ENCODE data around the gene PATZ1. TPM values are rescaled to one million over a fixed set of nuclear protein-coding genes. Genes with fewer than 3 reads are reported as not detected.

The PATZ1 gene
- total and polyA plus RNA-seq, 2 donors, result 17.6 to 25.6 TPM

GRCh38 chr22:31347251-31348008 is 1.3 kb upstream of the PATZ1 start:
- peak overlapping the region; percentile 88 for H3K27ac ChIP-seq (ENCODE audit: low read depth)
- under 1% methylated on average over 50 of the region's 50 CpGs for WGBS
- H3K36me3 ChIP-seq (ENCODE audit: insufficient read depth), result no peaks in the 10 kb centered on the region
- peak overlapping the region; percentile 84 for H3K4me3 ChIP-seq (ENCODE audit: low read depth, low read length)
- H3K4me1 ChIP-seq (ENCODE audit: insufficient read depth), result no peaks in the 10 kb centered on the region
- DNase-seq (ENCODE audit: extremely low spot score), result no peak

- H3K4me1 ChIP-seq (ENCODE audit: insufficient read depth), result no peaks in the 10 kb centered on the region
- no peak for DNase-seq (ENCODE audit: extremely low spot score)
These were observed 646 bp upstream of the PATZ1 start for GRCh38 chr22:31346733-31347250.

GRCh38 chr22:31345331-31346254 is 553 bp downstream of the PATZ1 start:
- no peak for DNase-seq (ENCODE audit: extremely low spot score)
- 1% methylated on average over 117 of the region's 126 CpGs for WGBS
- peak overlapping the region; percentile 77 for H3K27ac ChIP-seq (ENCODE audit: low read depth)
- no peaks in the 10 kb centered on the region for H3K4me1 ChIP-seq (ENCODE audit: insufficient read depth)
- H3K36me3 ChIP-seq (ENCODE audit: insufficient read depth), result no peaks in the 10 kb centered on the region
- H3K4me3 ChIP-seq (ENCODE audit: low read depth, low read length), result peak overlapping the region; percentile 84

More at GRCh38 chr22:31346733-31347250, 646 bp upstream of the PATZ1 start:
- peak overlapping the region; percentile 84 for H3K4me3 ChIP-seq (ENCODE audit: low read depth, low read length)
- WGBS, result under 1% methylated on average over 40 of the region's 40 CpGs
- H3K27ac ChIP-seq (ENCODE audit: low read depth), result peak overlapping the region; percentile 88
- no peaks in the 10 kb centered on the region for H3K36me3 ChIP-seq (ENCODE audit: insufficient read depth)

GRCh38 chr22:31344578-31345330 is 1.4 kb downstream of the PATZ1 start:
- Histone ChIP-seq H3K36me3 (ENCODE audit: insufficient read depth) (no peaks in the 10 kb centered on the region), H3K4me1 (ENCODE audit: insufficient read depth) (no peaks in the 10 kb centered on the region), H3K27ac (ENCODE audit: low read depth) (peak overlapping the region; percentile 55), H3K4me3 (ENCODE audit: low read depth, low read length) (peak overlapping the region; percentile 84)
- DNase-seq (ENCODE audit: extremely low spot score), result no peak
- 31% methylated on average over 35 of the region's 35 CpGs for WGBS

- DNase-seq (ENCODE audit: extremely low spot score), result no peak
- Histone ChIP-seq H3K36me3 (ENCODE audit: insufficient read depth) (no peaks in the 10 kb centered on the region), H3K4me3 (ENCODE audit: low read depth, low read length) (peak overlapping the region; percentile 23), H3K27ac (ENCODE audit: low read depth) (peak overlapping the region; percentile 82), H3K4me1 (ENCODE audit: insufficient read depth) (no peaks in the 10 kb centered on the region)
- WGBS, result 62% methylated on average over 12 of the region's 12 CpGs
These were observed 1.9 kb downstream of the PATZ1 start for GRCh38 chr22:31344256-31344577.

- Histone ChIP-seq H3K36me3 (ENCODE audit: insufficient read depth) (no peaks in the 10 kb centered on the region), H3K4me1 (ENCODE audit: insufficient read depth) (no peaks in the 10 kb centered on the region), H3K4me3 (ENCODE audit: low read depth, low read length) (peak overlapping the region; percentile 23), H3K27ac (ENCODE audit: low read depth) (peak overlapping the region; percentile 82)
- DNase-seq (ENCODE audit: extremely low spot score), result no peak
- 17% methylated on average over 18 of the region's 18 CpGs for WGBS
These were observed 2.6 kb downstream of the PATZ1 start for GRCh38 chr22:31343235-31344191.

GRCh38 chr22:31342389-31343140 is 3.6 kb downstream of the PATZ1 start:
- Histone ChIP-seq H3K27ac (ENCODE audit: low read depth) (no peak overlapping the region), H3K4me1 (ENCODE audit: insufficient read depth) (no peaks in the 10 kb centered on the region), H3K4me3 (ENCODE audit: low read depth, low read length) (no peak overlapping the region), H3K36me3 (ENCODE audit: insufficient read depth) (peaks cover under 1% of the 10 kb centered on the region)
- DNase-seq (ENCODE audit: extremely low spot score), result no peak
- 47% methylated on average over 16 of the region's 16 CpGs for WGBS

GRCh38 chr22:31341386-31342088 is 4.6 kb downstream of the PATZ1 start:
- no peak overlapping the region for H3K27ac ChIP-seq (ENCODE audit: low read depth)
- no peak overlapping the region for H3K4me3 ChIP-seq (ENCODE audit: low read depth, low read length)
- WGBS, result 83% methylated on average over 14 of the region's 14 CpGs
- H3K36me3 ChIP-seq (ENCODE audit: insufficient read depth), result peaks cover 2% of the 10 kb centered on the region
- H3K4me1 ChIP-seq (ENCODE audit: insufficient read depth), result no peaks in the 10 kb centered on the region
- no peak for DNase-seq (ENCODE audit: extremely low spot score)

GRCh38 chr22:31340765-31341247 is 5.3 kb downstream of the PATZ1 start:
- no peaks in the 10 kb centered on the region for H3K4me1 ChIP-seq (ENCODE audit: insufficient read depth)

GRCh38 chr22:31340360-31340759 is 5.8 kb downstream of the PATZ1 start:
- no peak for DNase-seq (ENCODE audit: extremely low spot score)
- Histone ChIP-seq H3K4me3 (ENCODE audit: low read depth, low read length) (no peak overlapping the region), H3K36me3 (ENCODE audit: insufficient read depth) (peaks cover 2% of the 10 kb centered on the region), H3K4me1 (ENCODE audit: insufficient read depth) (no peaks in the 10 kb centered on the region), H3K27ac (ENCODE audit: low read depth) (no peak overlapping the region)
- 87% methylated on average over 6 of the region's 6 CpGs for WGBS

More at GRCh38 chr22:31340765-31341247, 5.3 kb downstream of the PATZ1 start:
- no peak overlapping the region for H3K27ac ChIP-seq (ENCODE audit: low read depth)
- 1% methylated on average over 2 of the region's 2 CpGs for WGBS
- H3K36me3 ChIP-seq (ENCODE audit: insufficient read depth), result peaks cover 2% of the 10 kb centered on the region
- H3K4me3 ChIP-seq (ENCODE audit: low read depth, low read length), result no peak overlapping the region
- DNase-seq (ENCODE audit: extremely low spot score), result no peak

- DNase-seq (ENCODE audit: extremely low spot score), result no peak
- no peak overlapping the region for H3K27ac ChIP-seq (ENCODE audit: low read depth)
- WGBS, result 61% methylated on average over 6 of the region's 6 CpGs
- H3K4me3 ChIP-seq (ENCODE audit: low read depth, low read length), result no peak overlapping the region
- H3K36me3 ChIP-seq (ENCODE audit: insufficient read depth), result peaks cover 2% of the 10 kb centered on the region
- H3K4me1 ChIP-seq (ENCODE audit: insufficient read depth), result no peaks in the 10 kb centered on the region
These were observed 6.9 kb downstream of the PATZ1 start for GRCh38 chr22:31339148-31339832.

All from urinary bladder (tissue), 4 donors.